H1 (cell line): Measurements from ENCODE around the gene CDK13. TPM values are rescaled to one million over a fixed set of nuclear protein-coding genes. Genes with fewer than 3 reads are reported as not detected.

Experiments used
- FOSL1 ChIP-seq: IDR thresholded peaks from 2 replicates; pipeline ENCODE4 v1.6.1; 2011; ENCODE audit warnings: mild to moderate bottlenecking, low read depth, low read length, moderate library complexity; ENCODE audit not compliant: insufficient read depth
- POLR2AphosphoS5 ChIP-seq: IDR thresholded peaks from 2 replicates; pipeline ENCODE4 v1.6.1; 2011; ENCODE audit warnings: low read depth, low read length
- RBBP5 ChIP-seq: IDR thresholded peaks from 2 replicates; pipeline ENCODE4 v1.7.1; 2012; ENCODE audit warnings: low read depth, mild to moderate bottlenecking, inconsistent platforms, low read length, moderate library complexity, borderline replicate concordance
- RFX5 ChIP-seq: IDR thresholded peaks from 2 replicates; pipeline ENCODE4 v1.6.1; 2011; ENCODE audit warnings: low read depth, low read length, improper control_type of control experiment, borderline replicate concordance
- RXRA ChIP-seq: IDR thresholded peaks from 2 replicates; pipeline ENCODE4 v1.6.1; 2011; ENCODE audit warnings: low read depth, mild to moderate bottlenecking, low read length, moderate library complexity; ENCODE audit not compliant: insufficient read depth
- SP2 ChIP-seq: IDR thresholded peaks from 2 replicates; pipeline ENCODE4 v1.6.1; 2012; ENCODE audit warnings: mild to moderate bottlenecking, low read length, inconsistent platforms
- TAF7 ChIP-seq: optimal IDR thresholded peaks from 2 replicates; pipeline ENCODE3; 2011; ENCODE audit warnings: low read depth, mild to moderate bottlenecking, inconsistent platforms, low read length, moderate library complexity, borderline replicate concordance
- TEAD4 ChIP-seq: IDR thresholded peaks from 2 replicates; pipeline ENCODE4 v1.6.1; 2012; ENCODE audit warnings: low read depth, low read length, inconsistent platforms, mixed read lengths
- YY1 ChIP-seq: IDR thresholded peaks from 2 replicates; pipeline ENCODE4 v1.6.1; 2011; ENCODE audit warnings: low read depth, mild to moderate bottlenecking, low read length
- polyA plus RNA-seq, 7 experiments: library from polyadenylated mRNA; depleted of rRNA in 3 of 7; stranded (reverse) in 5 of 7; unstranded in 2 of 7; fragments of >200 nt in 5 of 7; fragments of 200-250 nt in 2 of 7; gene quantifications; 1 replicate in 5 of 7; 2 replicates in 1 of 7; 4 replicates in 1 of 7; pipeline versions ENCODE4 v1.2.1 to v1.2.3, GENCODE V29; 2011 to 2013; ENCODE audit warnings: missing spikeins in 2 of 7, mixed read lengths in 2 of 7
- total RNA-seq: library from RNA; stranded (reverse); fragmentation: NEBNext Ultra II Directional; extraction: Animal tissue kit (Norgen Biotek cat#: 25700); gene quantifications from 2 replicates; pipeline ENCODE4 v1.2.1, GENCODE V29; 2021
- TF ChIP-seq, protein P1 (sequence below): fragments of 300-600 bp; sonication (generic); IDR thresholded peaks from 2 replicates; pipeline ENCODE4 v1.7.1; 2012; ENCODE audit warnings: low read length, moderate library complexity, mild to moderate bottlenecking, inconsistent platforms; ENCODE audit not compliant: insufficient replicate concordance
- TF ChIP-seq, protein P2 (sequence below): IDR thresholded peaks from 2 replicates; pipeline ENCODE4 v1.6.1; 2011; ENCODE audit warnings: low read length, improper control_type of control experiment

Gene CDK13
- total and polyA plus RNA-seq, 2 of the 8 experiments (the other 6 are each of a cell fraction or from before 2014, with no cell fraction given) = 22.6 to 49.5 TPM

DNA sequence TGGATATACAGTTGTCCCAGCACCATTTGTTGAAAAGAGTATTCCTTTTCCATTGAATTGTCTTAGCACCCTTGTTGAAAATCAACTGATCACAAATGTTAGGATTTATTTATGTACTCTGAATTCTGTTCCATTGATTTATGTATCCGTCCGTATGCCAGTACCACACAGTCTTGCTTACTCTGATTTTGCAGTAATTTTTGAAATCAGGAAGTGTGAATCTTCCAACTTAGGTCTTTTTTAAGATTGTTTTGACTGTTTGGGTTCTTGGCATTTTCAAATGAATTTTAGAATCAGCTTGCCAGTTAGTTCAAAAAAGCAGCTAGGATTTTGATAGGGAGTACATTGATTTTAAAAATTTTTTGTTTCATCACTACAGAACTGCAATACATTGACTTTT lies 23.7 kb downstream of the CDK13 start (continued):
- TF ChIP-seq, protein P1, sequence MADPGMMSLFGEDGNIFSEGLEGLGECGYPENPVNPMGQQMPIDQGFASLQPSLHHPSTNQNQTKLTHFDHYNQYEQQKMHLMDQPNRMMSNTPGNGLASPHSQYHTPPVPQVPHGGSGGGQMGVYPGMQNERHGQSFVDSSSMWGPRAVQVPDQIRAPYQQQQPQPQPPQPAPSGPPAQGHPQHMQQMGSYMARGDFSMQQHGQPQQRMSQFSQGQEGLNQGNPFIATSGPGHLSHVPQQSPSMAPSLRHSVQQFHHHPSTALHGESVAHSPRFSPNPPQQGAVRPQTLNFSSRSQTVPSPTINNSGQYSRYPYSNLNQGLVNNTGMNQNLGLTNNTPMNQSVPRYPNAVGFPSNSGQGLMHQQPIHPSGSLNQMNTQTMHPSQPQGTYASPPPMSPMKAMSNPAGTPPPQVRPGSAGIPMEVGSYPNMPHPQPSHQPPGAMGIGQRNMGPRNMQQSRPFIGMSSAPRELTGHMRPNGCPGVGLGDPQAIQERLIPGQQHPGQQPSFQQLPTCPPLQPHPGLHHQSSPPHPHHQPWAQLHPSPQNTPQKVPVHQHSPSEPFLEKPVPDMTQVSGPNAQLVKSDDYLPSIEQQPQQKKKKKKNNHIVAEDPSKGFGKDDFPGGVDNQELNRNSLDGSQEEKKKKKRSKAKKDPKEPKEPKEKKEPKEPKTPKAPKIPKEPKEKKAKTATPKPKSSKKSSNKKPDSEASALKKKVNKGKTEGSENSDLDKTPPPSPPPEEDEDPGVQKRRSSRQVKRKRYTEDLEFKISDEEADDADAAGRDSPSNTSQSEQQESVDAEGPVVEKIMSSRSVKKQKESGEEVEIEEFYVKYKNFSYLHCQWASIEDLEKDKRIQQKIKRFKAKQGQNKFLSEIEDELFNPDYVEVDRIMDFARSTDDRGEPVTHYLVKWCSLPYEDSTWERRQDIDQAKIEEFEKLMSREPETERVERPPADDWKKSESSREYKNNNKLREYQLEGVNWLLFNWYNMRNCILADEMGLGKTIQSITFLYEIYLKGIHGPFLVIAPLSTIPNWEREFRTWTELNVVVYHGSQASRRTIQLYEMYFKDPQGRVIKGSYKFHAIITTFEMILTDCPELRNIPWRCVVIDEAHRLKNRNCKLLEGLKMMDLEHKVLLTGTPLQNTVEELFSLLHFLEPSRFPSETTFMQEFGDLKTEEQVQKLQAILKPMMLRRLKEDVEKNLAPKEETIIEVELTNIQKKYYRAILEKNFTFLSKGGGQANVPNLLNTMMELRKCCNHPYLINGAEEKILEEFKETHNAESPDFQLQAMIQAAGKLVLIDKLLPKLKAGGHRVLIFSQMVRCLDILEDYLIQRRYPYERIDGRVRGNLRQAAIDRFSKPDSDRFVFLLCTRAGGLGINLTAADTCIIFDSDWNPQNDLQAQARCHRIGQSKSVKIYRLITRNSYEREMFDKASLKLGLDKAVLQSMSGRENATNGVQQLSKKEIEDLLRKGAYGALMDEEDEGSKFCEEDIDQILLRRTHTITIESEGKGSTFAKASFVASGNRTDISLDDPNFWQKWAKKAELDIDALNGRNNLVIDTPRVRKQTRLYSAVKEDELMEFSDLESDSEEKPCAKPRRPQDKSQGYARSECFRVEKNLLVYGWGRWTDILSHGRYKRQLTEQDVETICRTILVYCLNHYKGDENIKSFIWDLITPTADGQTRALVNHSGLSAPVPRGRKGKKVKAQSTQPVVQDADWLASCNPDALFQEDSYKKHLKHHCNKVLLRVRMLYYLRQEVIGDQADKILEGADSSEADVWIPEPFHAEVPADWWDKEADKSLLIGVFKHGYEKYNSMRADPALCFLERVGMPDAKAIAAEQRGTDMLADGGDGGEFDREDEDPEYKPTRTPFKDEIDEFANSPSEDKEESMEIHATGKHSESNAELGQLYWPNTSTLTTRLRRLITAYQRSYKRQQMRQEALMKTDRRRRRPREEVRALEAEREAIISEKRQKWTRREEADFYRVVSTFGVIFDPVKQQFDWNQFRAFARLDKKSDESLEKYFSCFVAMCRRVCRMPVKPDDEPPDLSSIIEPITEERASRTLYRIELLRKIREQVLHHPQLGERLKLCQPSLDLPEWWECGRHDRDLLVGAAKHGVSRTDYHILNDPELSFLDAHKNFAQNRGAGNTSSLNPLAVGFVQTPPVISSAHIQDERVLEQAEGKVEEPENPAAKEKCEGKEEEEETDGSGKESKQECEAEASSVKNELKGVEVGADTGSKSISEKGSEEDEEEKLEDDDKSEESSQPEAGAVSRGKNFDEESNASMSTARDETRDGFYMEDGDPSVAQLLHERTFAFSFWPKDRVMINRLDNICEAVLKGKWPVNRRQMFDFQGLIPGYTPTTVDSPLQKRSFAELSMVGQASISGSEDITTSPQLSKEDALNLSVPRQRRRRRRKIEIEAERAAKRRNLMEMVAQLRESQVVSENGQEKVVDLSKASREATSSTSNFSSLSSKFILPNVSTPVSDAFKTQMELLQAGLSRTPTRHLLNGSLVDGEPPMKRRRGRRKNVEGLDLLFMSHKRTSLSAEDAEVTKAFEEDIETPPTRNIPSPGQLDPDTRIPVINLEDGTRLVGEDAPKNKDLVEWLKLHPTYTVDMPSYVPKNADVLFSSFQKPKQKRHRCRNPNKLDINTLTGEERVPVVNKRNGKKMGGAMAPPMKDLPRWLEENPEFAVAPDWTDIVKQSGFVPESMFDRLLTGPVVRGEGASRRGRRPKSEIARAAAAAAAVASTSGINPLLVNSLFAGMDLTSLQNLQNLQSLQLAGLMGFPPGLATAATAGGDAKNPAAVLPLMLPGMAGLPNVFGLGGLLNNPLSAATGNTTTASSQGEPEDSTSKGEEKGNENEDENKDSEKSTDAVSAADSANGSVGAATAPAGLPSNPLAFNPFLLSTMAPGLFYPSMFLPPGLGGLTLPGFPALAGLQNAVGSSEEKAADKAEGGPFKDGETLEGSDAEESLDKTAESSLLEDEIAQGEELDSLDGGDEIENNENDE = no peak
- TF ChIP-seq POLR2AphosphoS5 = no peak
- TF ChIP-seq RFX5 = no peak
- TF ChIP-seq YY1 = no peak
- TF ChIP-seq TEAD4 = no peak
- TF ChIP-seq, protein P2, sequence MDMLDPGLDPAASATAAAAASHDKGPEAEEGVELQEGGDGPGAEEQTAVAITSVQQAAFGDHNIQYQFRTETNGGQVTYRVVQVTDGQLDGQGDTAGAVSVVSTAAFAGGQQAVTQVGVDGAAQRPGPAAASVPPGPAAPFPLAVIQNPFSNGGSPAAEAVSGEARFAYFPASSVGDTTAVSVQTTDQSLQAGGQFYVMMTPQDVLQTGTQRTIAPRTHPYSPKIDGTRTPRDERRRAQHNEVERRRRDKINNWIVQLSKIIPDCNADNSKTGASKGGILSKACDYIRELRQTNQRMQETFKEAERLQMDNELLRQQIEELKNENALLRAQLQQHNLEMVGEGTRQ = no peak
- no peak for TF ChIP-seq FOSL1
- no peak for TF ChIP-seq RXRA
- no peak for TF ChIP-seq RBBP5
- no peak for TF ChIP-seq TAF7
- TF ChIP-seq SP2 = no peak
